Measurements from ENCODE around the gene ISG15.
"Not testable (repeated sequence)": the region's sequence is repeated elsewhere in the genome, so short reads cannot be mapped to it uniquely, and the experiment has no call there.

ISG15 gene

GRCh38 chr1:1046767-1047166 is 33.5 kb downstream of the ISG15 start:
- no peak for DNase-seq (ENCODE audit: low spot score)

GRCh38 chr1:1047407-1047806 is 34.1 kb downstream of the ISG15 start:
- no peak for DNase-seq (ENCODE audit: low spot score)

GRCh38 chr1:1047963-1048362 is 34.7 kb downstream of the ISG15 start:
- DNase-seq (ENCODE audit: low spot score): no peak

GRCh38 chr1:1048765-1049164 is 35.5 kb downstream of the ISG15 start:
- no peak for DNase-seq (ENCODE audit: low spot score)

GRCh38 chr1:1049318-1050165 is 36.2 kb downstream of the ISG15 start:
- DNase-seq (ENCODE audit: low spot score): no peak

- no peak for DNase-seq (ENCODE audit: low spot score)
Measured at GRCh38 chr1:1050577-1051052, 37.3 kb downstream of the ISG15 start.

GRCh38 chr1:1051127-1051810 is 38.0 kb downstream of the ISG15 start:
- no peak for DNase-seq (ENCODE audit: low spot score)

- no peak for DNase-seq (ENCODE audit: low spot score)
Measured at GRCh38 chr1:1052003-1052840, 38.9 kb downstream of the ISG15 start.

- DNase-seq (ENCODE audit: low spot score): no peak
Measured at GRCh38 chr1:1053022-1053421, 39.7 kb downstream of the ISG15 start.

- no peak for DNase-seq (ENCODE audit: low spot score)
Measured at GRCh38 chr1:1053682-1054081, 40.4 kb downstream of the ISG15 start.

- no peak for DNase-seq (ENCODE audit: low spot score)
Measured at GRCh38 chr1:1054099-1054700, 40.9 kb downstream of the ISG15 start.

- no peak for DNase-seq (ENCODE audit: low spot score)
Measured at GRCh38 chr1:1054971-1055370, 41.7 kb downstream of the ISG15 start.

GRCh38 chr1:1055841-1056736 is 42.8 kb downstream of the ISG15 start:
- DNase-seq (ENCODE audit: low spot score): no peak

GRCh38 chr1:1057769-1058087 is 44.4 kb downstream of the ISG15 start:
- not testable (repeated sequence) for DNase-seq (ENCODE audit: low spot score)

- DNase-seq (ENCODE audit: low spot score): no peak
Measured at GRCh38 chr1:1058088-1058905, 45.0 kb downstream of the ISG15 start.

- peak; percentile 38 for DNase-seq (ENCODE audit: low spot score)
Measured at GRCh38 chr1:1058921-1059493, 45.7 kb downstream of the ISG15 start.

- DNase-seq (ENCODE audit: low spot score): peak; percentile 92
Measured at GRCh38 chr1:1059494-1060280, 46.4 kb downstream of the ISG15 start.

GRCh38 chr1:1060281-1061000 is 47.1 kb downstream of the ISG15 start:
- DNase-seq (ENCODE audit: low spot score): no peak

All from activated CD4-positive, alpha-beta T cell treated with anti-CD3 and anti-CD28 coated beads, Interleukin-2, Interleukin-4, amounts not matched to agents 100 ng/mL and 50 ng/mL, durations not matched to agents 16 hours and 8 hours (primary cell).